ENCODE results near the gene CIAO3. TPM values are rescaled to one million over a fixed set of nuclear protein-coding genes. Genes with fewer than 3 reads are reported as not detected.

CIAO3 gene
- total and polyA plus RNA-seq, 7 donors = 12.3 to 43.0 (median 25.9) TPM

DNA sequence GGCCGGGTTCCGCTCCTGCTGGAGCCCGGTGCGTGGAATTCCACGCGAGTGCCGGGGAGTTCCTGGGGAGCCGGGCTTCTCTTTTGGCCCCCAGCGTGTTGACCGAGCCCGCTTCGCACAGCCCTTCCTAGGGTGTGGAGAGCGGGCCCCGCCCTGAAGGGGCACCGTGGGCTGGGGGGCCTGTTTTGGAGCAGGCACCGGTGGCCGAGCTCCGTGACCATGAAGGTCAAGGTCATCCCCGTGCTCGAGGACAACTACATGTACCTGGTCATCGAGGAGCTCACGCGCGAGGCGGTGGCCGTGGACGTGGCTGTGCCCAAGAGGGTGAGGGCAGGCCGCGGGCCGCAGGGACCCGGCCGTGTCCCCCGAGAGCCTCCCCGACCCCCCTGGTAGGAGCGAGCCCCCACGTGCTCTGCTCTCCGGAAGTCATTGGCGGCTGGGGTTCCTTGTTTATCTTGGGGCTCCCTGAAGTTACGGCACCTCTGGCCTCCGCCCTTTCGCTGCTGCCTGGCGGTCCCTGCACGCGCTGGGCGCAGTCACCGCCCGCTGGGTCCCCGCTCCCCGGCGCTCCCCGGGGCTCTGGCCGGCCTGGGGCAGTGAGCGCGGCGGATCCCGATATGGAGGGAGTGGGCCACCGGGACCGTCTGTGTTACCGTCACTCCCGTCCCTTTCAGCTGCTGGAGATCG is 13.4 kb downstream of the CIAO3 start:
- Histone ChIP-seq H3K9me3 (no peaks in the 10 kb centered on the region), H3K27me3 (ENCODE audit: insufficient read depth in 3 of 3, low read length in 2 of 3) (peaks cover 0 to 40% (median 19%) of the 10 kb centered on the region in 3 donors), H3K4me3 (peak overlapping the region; percentile 61), H3K27ac (no peak overlapping the region), H3K36me3 (ENCODE audit: insufficient read depth in 1 of 2, low read depth in 1 of 2) (peaks cover 0 to 32% of the 10 kb centered on the region in 2 donors), H3K4me1 (peaks cover 8% of the 10 kb centered on the region)
- intact Hi-C loops (cut with DNase I) = no loop called here
- ATAC-seq (peak in 1 of 4 donors; percentile 12), DNase-seq (no peak)
- TF ChIP-seq, protein P1, sequence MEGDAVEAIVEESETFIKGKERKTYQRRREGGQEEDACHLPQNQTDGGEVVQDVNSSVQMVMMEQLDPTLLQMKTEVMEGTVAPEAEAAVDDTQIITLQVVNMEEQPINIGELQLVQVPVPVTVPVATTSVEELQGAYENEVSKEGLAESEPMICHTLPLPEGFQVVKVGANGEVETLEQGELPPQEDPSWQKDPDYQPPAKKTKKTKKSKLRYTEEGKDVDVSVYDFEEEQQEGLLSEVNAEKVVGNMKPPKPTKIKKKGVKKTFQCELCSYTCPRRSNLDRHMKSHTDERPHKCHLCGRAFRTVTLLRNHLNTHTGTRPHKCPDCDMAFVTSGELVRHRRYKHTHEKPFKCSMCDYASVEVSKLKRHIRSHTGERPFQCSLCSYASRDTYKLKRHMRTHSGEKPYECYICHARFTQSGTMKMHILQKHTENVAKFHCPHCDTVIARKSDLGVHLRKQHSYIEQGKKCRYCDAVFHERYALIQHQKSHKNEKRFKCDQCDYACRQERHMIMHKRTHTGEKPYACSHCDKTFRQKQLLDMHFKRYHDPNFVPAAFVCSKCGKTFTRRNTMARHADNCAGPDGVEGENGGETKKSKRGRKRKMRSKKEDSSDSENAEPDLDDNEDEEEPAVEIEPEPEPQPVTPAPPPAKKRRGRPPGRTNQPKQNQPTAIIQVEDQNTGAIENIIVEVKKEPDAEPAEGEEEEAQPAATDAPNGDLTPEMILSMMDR (IDR thresholded peaks at IDR 0.05) = no peak
- 1% methylated on average over 49 to 61 of the region's 61 CpGs for WGBS, 3 donors

DNA sequence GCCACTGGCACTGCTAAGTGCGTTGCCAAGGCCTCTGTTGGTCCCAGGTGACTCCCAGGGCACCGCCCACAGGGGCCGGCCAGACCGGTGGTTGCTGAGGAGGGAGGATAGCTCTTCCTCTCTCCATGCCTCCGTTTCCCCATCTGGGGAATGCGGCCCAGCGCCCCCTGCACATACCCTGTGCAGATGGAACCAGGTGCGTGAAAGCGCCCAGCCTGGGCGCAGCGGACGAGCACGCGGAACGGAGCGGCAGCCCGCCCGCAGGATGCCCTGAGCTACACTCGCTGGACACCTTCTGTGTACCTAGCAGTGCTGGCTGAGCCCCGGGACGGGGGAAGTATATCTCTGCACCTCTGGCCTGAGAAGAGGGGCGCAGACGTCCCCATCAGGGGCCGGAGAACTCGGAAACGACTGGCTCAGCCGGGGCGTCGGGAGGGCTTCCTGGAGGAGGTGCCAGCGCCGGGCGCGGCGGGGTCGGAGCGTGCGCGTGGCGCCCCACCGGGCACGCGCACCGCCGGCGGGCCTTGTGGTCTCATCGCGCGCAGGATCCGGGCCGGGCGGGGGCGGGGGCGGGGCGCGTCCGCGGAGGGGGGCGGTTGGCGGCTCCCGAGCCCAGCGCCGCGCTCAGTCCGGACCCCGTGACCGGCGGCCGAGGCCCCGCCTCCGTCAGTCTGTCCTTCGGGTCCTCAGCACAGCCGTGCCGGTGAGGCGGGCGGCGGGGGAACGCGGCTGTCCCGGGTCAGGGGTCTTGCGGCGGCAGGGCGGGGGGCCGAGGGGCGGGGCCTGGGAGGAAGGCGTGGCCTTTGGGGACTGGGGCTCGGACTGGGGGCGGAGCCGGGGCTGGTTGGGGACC is 14.1 kb downstream of the CIAO3 start, which contains the start of the genes CCDC78 and HAGHL:
Gene CCDC78, minus strand, starts transcription at position 6 of the 853 bp plus-strand sequence. CDS start 76 bp downstream, outside the sequence.
Gene HAGHL, plus strand, starts transcription at position 669 of the 853 bp plus-strand sequence. CDS start 404 bp downstream, outside the sequence.
- intact Hi-C loops (cut with DNase I) = no loop called here
- Histone ChIP-seq H3K9me3 (no peaks in the 10 kb centered on the region), H3K4me1 (peaks cover 15% of the 10 kb centered on the region), H3K4me3 (peak within 1 kb of the TSS; percentile 61), H3K36me3 (ENCODE audit: insufficient read depth in 1 of 2, low read depth in 1 of 2) (peaks cover 0 to 29% of the 10 kb centered on the region in 2 donors), H3K27ac (no peak within 1 kb of the TSS), H3K27me3 (ENCODE audit: insufficient read depth in 3 of 3, low read length in 2 of 3) (peaks cover 0 to 40% (median 19%) of the 10 kb centered on the region in 3 donors)
- DNase-seq (peak in 1 of 2 donors; percentile 62), ATAC-seq (peak in 3 of 4 donors; percentile 16 to 33 (median 26))
- WGBS, 3 donors = 1 to 3% (median 2%) methylated on average over 50 to 88 of the region's 88 CpGs
- TF ChIP-seq, protein P1 (IDR thresholded peaks at IDR 0.05) = no peak

DNA sequence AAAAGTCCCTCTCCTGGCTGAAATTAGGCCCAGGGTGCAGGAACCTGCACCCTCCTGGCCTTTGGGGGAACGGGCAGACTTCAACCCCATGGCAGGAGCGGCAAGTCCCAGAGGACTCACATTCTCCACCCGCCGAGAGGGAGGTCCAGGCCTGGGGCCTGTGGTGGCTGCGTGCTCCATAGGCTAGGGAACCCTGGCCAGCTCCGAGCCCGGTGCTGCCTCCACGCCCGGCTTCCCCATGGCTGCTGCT is 14.7 kb downstream of the CIAO3 start:
- H3K27me3 ChIP-seq (ENCODE audit: insufficient read depth in 3 of 3, low read length in 2 of 3) = peaks cover 0 to 40% (median 19%) of the 10 kb centered on the region in 3 donors
- H3K9me3 ChIP-seq = no peaks in the 10 kb centered on the region
- no peak overlapping the region for H3K27ac ChIP-seq
- ATAC-seq = no peak
- no peak overlapping the region for H3K4me3 ChIP-seq
- WGBS, 3 donors = 7 to 14% (median 11%) methylated on average over 7 to 9 of the region's 9 CpGs
- TF ChIP-seq, protein P1 (IDR thresholded peaks at IDR 0.05) = no peak
- peaks cover 19% of the 10 kb centered on the region for H3K4me1 ChIP-seq
- intact Hi-C loops (cut with DNase I) = no loop called here
- peaks cover 0 to 24% of the 10 kb centered on the region in 2 donors for H3K36me3 ChIP-seq (ENCODE audit: insufficient read depth in 1 of 2, low read depth in 1 of 2)
- no peak for DNase-seq

DNA sequence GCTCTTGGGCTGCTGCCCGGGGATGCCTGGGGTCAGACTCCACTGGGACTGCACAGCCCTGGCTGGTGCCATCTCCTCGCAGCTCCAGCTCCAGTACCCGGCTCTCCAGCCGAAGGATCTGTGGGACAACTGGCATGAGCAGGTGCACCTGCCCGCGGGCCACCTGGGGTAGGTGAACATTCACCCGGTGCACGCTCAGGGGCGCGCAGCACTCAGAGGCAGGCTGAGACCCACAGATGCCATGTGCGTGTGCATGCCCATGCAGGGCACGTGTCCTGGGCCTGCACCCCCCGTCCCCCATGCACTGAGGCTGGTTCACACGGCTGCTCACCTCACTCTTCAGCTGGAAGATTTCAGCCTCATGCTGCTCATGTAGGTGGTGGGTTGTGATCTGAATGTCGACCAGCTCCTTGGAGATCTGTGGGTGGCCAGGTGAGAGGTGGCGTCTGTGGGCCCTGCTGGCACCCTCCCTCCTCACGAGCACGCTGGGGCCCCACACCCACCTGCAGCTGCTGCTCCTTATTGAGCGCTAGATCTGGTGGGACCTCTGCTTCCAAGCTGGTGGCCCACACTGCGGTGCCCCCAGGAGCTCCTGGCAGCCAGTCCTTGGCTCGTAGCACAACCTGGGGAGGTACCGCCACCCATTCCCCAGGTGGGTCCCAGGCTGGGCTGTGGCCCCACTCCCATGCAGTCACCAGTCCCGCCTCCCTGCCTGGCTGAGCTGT is 15.2 kb downstream of the CIAO3 start:
- 50 to 56% (median 55%) methylated on average over 20 to 23 of the region's 23 CpGs for WGBS, 3 donors
- peaks cover 0 to 19% of the 10 kb centered on the region in 2 donors for H3K36me3 ChIP-seq (ENCODE audit: insufficient read depth in 1 of 2, low read depth in 1 of 2)
- H3K27ac ChIP-seq = no peak overlapping the region
- H3K27me3 ChIP-seq (ENCODE audit: insufficient read depth in 3 of 3, low read length in 2 of 3) = peaks cover 0 to 40% (median 19%) of the 10 kb centered on the region in 3 donors
- H3K4me3 ChIP-seq = no peak overlapping the region
- no peaks in the 10 kb centered on the region for H3K9me3 ChIP-seq
- no peak for DNase-seq
- TF ChIP-seq, protein P1 (IDR thresholded peaks at IDR 0.05) = no peak
- ATAC-seq = no peak
- peaks cover 19% of the 10 kb centered on the region for H3K4me1 ChIP-seq
- intact Hi-C loops (cut with DNase I) = no loop called here
